PC-3 (cell line): Measurements from ENCODE around the gene ERCC6L2. TPM values are rescaled to one million over a fixed set of nuclear protein-coding genes. Genes with fewer than 3 reads are reported as not detected.
A peak's percentile ranks its signal among the peaks of the same experiment; 100 is the strongest.

Source experiments
- ATAC-seq: fragments of 200-7000 bp; cut with Tn5 transposase; 2 replicates; pipeline ENCODE4 v1.9.1; 2020; ENCODE audit warnings: mild to moderate bottlenecking, moderate library complexity
- BruUV-seq: library from RNA; stranded (reverse); fragments of 400-500 nt; replicated peaks from 2 replicates; lab custom pipeline; 2021; lab: Mats Ljungman, UMichigan
- CTCF ChIA-PET: fragments of 300-600 bp; sonication (Branson Sonifier 250); formaldehyde crosslinking; loops from one replicate; lab custom pipeline; 2022; ENCODE audit warnings: antibody characterized with exemption; lab: Charles Lee
- POLR2A ChIA-PET: fragments of 300-600 bp; sonication (Branson Sonifier 250); formaldehyde crosslinking; loops from one replicate; lab custom pipeline; 2022; ENCODE audit warnings: antibody characterized with exemption; ENCODE audit not compliant: unreplicated experiment; lab: Charles Lee
- DNase-seq: peaks from one replicate; pipeline ENCODE4 v3.0.0-alpha.2; 2015
- H2AFZ ChIP-seq: fragments of 300-600 bp; sonication (generic); 2 replicates; pipeline ENCODE4 v1.6.0; 2016; ENCODE audit warnings: antibody characterized with exemption, low read length
- H3F3A ChIP-seq: fragments of 300-600 bp; sonication (generic); one replicate; pipeline ENCODE4 v1.6.0; 2017; ENCODE audit warnings: antibody characterized with exemption, low read length, control low read depth, mild to moderate bottlenecking; ENCODE audit not compliant: unreplicated experiment
- H3K27ac ChIP-seq: fragments of 300-600 bp; sonication (generic); 2 replicates; pipeline ENCODE4 v1.5.1; 2016; ENCODE audit warnings: mild to moderate bottlenecking, low read length
- H3K27me3 ChIP-seq: fragments of 300-600 bp; sonication (generic); 2 replicates; pipeline ENCODE4 v1.6.1; 2016; ENCODE audit warnings: low read length, mixed read lengths
- H3K36me3 ChIP-seq: fragments of 300-600 bp; sonication (generic); 2 replicates; pipeline ENCODE4 v1.6.1; 2016; ENCODE audit warnings: low read depth, mixed run types, low read length, mixed read lengths
- H3K4me1 ChIP-seq: fragments of 300-600 bp; sonication (generic); 2 replicates; pipeline ENCODE4 v1.5.1; 2016; ENCODE audit warnings: low read length; ENCODE audit not compliant: insufficient read depth
- H3K4me2 ChIP-seq: fragments of 300-600 bp; sonication (generic); 2 replicates; pipeline ENCODE4 v1.6.0; 2016; ENCODE audit warnings: low read length
- H3K4me3 ChIP-seq: fragments of 300-600 bp; sonication (generic); 2 replicates; pipeline ENCODE4 v1.5.1; 2016; ENCODE audit warnings: mild to moderate bottlenecking, low read length, mixed read lengths
- H3K79me2 ChIP-seq: fragments of 300-600 bp; sonication (generic); 2 replicates; pipeline ENCODE4 v1.6.1; 2017; ENCODE audit warnings: low read length, mixed read lengths
- H3K9ac ChIP-seq: fragments of 300-600 bp; sonication (generic); 2 replicates; pipeline ENCODE4 v1.6.0; 2016; ENCODE audit warnings: mild to moderate bottlenecking, low read length
- H3K9me2 ChIP-seq: fragments of 300-600 bp; sonication (generic); replicated peaks from 2 replicates; pipeline ENCODE4 v1.6.1; 2016; ENCODE audit warnings: mixed run types, low read length, mixed read lengths
- H3K9me3 ChIP-seq: fragments of 300-600 bp; sonication (generic); 2 replicates; pipeline ENCODE4 v1.6.1; 2016; ENCODE audit warnings: low read length, mixed read lengths
- H4K20me1 ChIP-seq: fragments of 300-600 bp; sonication (generic); 2 replicates; pipeline ENCODE4 v1.6.1; 2016; ENCODE audit warnings: low read length, mixed read lengths
- CTCF ChIP-seq: fragments of 300-600 bp; sonication (generic); conservative IDR thresholded peaks from 2 replicates; pipeline ENCODE4 v1.5.1; 2017; ENCODE audit warnings: antibody characterized with exemption, low read depth, mild to moderate bottlenecking, low read length
- EZH2 ChIP-seq: fragments of 300-600 bp; sonication (generic); IDR thresholded peaks from one replicate; pipeline ENCODE4 v1.6.1; 2017; ENCODE audit warnings: antibody characterized with exemption, mild to moderate bottlenecking, low read length; ENCODE audit not compliant: unreplicated experiment
- EZH2phosphoT487 ChIP-seq: fragments of 300-600 bp; sonication (generic); IDR thresholded peaks from 2 replicates; pipeline ENCODE4 v1.6.1; 2018; ENCODE audit warnings: mild to moderate bottlenecking, antibody characterized with exemption, low read length, borderline replicate concordance
- intact Hi-C: fragments of 100-400 bp; cut with micrococcal nuclease; formaldehyde crosslinking; loops from 2 replicates; pipeline ENCODE4 v1.9.0; 2023
- total RNA-seq: library from RNA; depleted of rRNA; stranded (reverse); fragments of >200 nt; gene quantifications from 2 replicates; pipeline ENCODE4 v1.2.3, GENCODE V29; 2014

The ERCC6L2 gene
- total RNA-seq, 1 experiment from 2014 or later: 18.8 TPM

GRCh38 chr9:95879591-95879990 lies 4.1 kb downstream of the ERCC6L2 start:
- peak overlapping the region; percentile 55 for H3K4me2 ChIP-seq
- ChIA-PET CTCF (interaction anchor here (1.0 kb wide), 1 partner anchor 143 kb away, joined by 3 read pairs; no protein-coding TSS in a partner anchor), POLR2A (interaction anchor here (0.7 kb wide), 1 partner anchor 37 kb away, joined by 3 read pairs; no protein-coding TSS in a partner anchor)
- H3F3A ChIP-seq: no peaks in the 10 kb centered on the region
- H3K27ac ChIP-seq: peak overlapping the region; percentile 62
- peaks cover 41% of the 10 kb centered on the region for H3K79me2 ChIP-seq
- H3K9me3 ChIP-seq: no peaks in the 10 kb centered on the region
- no peak overlapping the region for H3K9ac ChIP-seq
- H3K36me3 ChIP-seq: peaks cover 11% of the 10 kb centered on the region
- no peaks in the 10 kb centered on the region for H3K27me3 ChIP-seq
- no peak overlapping the region for H2AFZ ChIP-seq
- DNase-seq (no peak), ATAC-seq (no peak)
- BruUV-seq: no TSS peak
- H3K9me2 ChIP-seq: no peaks in the 10 kb centered on the region
- peaks cover 13% of the 10 kb centered on the region for H3K4me1 ChIP-seq
- 0 out of 2 replicates have a peak, but pooled peaks cover 10% of the 10 kb centered on the region for H4K20me1 ChIP-seq
- no peak overlapping the region for H3K4me3 ChIP-seq
- no peak for TF ChIP-seq CTCF
- no peak for TF ChIP-seq EZH2phosphoT487
- no peak for TF ChIP-seq EZH2
- intact Hi-C loops: loop anchor here (5.0 kb wide), 2 partner anchors 87 to 367 kb away; no protein-coding TSS in a partner anchor

DNA sequence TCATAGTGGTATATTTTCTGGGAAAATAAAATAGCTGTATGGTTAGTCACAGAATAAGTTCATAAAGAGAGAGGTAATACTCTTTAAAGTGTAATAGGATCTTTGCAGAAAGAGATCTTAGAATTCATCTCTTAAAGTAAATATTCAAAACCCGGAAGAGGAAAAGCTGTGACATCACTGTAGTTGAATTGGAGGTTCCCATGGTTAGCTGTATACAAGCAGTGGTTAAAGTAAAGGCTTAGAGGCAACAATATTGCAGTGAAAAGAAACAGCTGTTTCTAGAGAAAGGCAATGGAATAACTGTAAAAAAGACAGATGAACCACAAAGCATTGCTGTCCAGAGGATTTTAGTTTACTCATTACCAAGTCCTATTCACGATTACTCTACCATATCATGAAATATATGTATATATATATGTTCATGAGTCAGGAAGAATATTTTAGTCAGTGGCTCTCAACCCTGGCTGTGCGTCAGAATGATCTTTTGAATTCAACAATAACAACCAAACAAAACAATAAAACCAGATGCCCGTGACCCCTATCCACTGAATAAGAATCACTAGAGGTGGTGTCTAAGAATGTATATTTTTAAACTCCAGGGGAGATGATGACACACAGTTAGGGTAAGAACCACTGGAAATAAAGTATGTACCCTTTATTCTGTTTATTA lies 4.7 kb downstream of the ERCC6L2 start:
- CTCF ChIA-PET: interaction anchor here (1.0 kb wide), 1 partner anchor 144 kb away, joined by 3 read pairs; no protein-coding TSS in a partner anchor
- Histone ChIP-seq H3F3A (no peaks in the 10 kb centered on the region), H3K36me3 (peaks cover 12% of the 10 kb centered on the region), H3K9me3 (no peaks in the 10 kb centered on the region), H4K20me1 (0 out of 2 replicates have a peak, but pooled peaks cover 10% of the 10 kb centered on the region), H3K4me1 (peaks cover 13% of the 10 kb centered on the region), H3K79me2 (peaks cover 38% of the 10 kb centered on the region), H3K4me2 (peak overlapping the region; percentile 55), H3K27me3 (no peaks in the 10 kb centered on the region), H2AFZ (no peak overlapping the region), H3K27ac (peak overlapping the region; percentile 62), H3K9ac (peak overlapping the region; percentile 12), H3K4me3 (no peak overlapping the region), H3K9me2 (no peaks in the 10 kb centered on the region)
- intact Hi-C loops: no loop called here
- DNase-seq: peak; percentile 62
- TF ChIP-seq CTCF (no peak), EZH2 (no peak), EZH2phosphoT487 (no peak)
- ATAC-seq: peak; percentile 12
- POLR2A ChIA-PET: interaction anchor here (0.7 kb wide), 1 partner anchor 37 kb away, joined by 3 read pairs; no protein-coding TSS in a partner anchor
- no TSS peak for BruUV-seq

DNA sequence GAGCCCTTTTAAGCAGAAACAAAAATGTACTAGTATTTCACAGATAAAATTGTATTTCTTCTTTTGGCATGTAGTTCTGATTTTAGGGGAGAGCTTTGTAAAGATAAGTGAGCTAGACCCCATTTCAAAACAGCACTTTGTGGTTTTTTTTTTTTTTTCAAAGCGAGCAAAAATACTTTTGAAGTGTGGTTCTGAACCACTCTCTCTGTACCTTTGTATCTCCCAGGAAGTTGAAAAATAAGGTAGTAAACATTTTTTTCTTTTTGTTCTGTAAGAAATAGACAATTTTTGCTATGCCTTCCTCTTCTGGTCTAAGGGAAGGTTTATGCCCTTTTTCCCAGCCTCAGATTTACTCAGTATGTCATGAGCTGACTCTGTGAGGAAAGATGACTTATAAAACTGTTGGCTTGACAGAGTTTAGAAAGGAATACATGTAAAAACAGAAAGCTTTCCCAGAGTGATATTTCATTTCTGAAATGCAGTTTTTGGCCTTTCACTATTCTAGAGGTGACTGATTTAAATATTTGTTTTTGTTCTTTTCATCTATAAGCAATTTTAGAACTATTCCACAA lies 12.5 kb downstream of the ERCC6L2 start:
- BruUV-seq: no TSS peak
- H3K4me3 ChIP-seq: no peak overlapping the region
- H3F3A ChIP-seq: no peaks in the 10 kb centered on the region
- H3K36me3 ChIP-seq: peaks cover 5% of the 10 kb centered on the region
- H3K79me2 ChIP-seq: peaks cover 27% of the 10 kb centered on the region
- POLR2A ChIA-PET: no interaction called here
- no peak overlapping the region for H3K4me2 ChIP-seq
- no peak overlapping the region for H3K9ac ChIP-seq
- H3K27me3 ChIP-seq: no peaks in the 10 kb centered on the region
- DNase-seq: no peak
- no peak overlapping the region for H3K27ac ChIP-seq
- no peaks in the 10 kb centered on the region for H3K9me2 ChIP-seq
- no peak overlapping the region for H2AFZ ChIP-seq
- no peaks in the 10 kb centered on the region for H4K20me1 ChIP-seq
- intact Hi-C loops: no loop called here
- no peaks in the 10 kb centered on the region for H3K4me1 ChIP-seq
- ATAC-seq: no peak
- no peaks in the 10 kb centered on the region for H3K9me3 ChIP-seq
- no peak for TF ChIP-seq CTCF
- no peak for TF ChIP-seq EZH2
- TF ChIP-seq EZH2phosphoT487: no peak
- CTCF ChIA-PET: no interaction called here
